GM19468 (cell line): ENCODE results near the gene PCDHGA5.
"Not testable (repeated sequence)": the region's sequence is repeated elsewhere in the genome, so short reads cannot be mapped to it uniquely, and the experiment has no call there.

ENCODE experiments used
- ATAC-seq: cut with Tn5 transposase; IDR thresholded peaks from one replicate; pipeline ENCODE4 v1.9.1; 2021; ENCODE audit warnings: mild to moderate bottlenecking, moderate library complexity, moderate number of reproducible peaks; ENCODE audit not compliant: unreplicated experiment; ENCODE audit errors: extremely low read depth

The PCDHGA5 gene

DNA sequence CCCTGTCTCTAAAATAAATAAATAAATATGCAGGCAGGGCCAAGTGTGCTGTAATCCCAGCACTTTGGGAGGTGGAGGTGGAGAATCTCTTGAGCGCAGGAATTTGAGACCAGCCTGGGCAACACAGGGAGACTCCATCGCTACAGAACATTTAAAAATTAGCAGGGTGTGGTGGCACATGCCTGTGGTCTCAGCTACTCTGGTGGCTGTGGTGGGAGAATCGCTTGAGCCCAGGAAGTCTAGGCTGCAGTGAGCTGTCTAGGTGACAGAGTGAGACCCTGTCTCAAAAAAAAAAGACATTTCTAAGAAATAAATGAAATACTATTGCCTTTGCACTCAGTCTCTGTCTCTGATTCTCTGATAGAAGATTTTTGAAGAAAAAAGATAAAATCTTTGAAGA is 47.6 kb downstream of the PCDHGA5 start:
- no peak for ATAC-seq

DNA sequence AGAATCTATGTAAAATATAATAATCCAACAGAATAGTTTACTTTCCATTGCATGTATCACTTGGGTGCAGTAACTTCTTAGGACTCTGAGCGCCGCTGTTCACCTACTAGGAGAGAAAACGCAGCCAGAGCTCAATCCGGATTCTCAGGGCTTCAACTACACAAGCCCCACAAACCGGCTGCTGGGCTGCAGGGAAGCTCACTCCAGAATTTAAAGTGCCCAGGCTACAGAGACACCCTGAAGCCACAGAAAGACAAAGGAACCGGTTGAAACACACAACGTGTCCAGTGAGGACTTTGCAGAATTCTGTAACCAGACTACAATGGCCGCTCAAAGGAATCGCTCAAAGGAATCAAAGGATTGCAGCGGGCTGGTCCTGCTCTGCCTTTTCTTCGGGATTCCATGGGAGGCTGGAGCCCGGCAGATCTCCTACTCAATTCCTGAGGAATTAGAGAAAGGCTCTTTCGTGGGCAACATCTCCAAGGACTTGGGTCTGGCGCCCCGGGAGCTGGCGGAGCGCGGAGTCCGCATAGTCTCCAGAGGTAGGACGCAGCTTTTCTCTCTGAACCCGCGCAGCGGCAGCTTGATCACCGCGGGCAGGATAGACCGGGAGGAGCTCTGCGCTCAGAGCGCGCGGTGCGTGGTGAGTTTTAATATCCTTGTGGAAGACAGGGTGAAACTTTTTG is 49.0 kb downstream of the PCDHGA5 start, which contains the start of gene PCDHGA10:
TSS of gene PCDHGA10 (plus strand) at position 134 of the 686 bp plus-strand sequence. CDS start at position 323, 189 bp downstream.
- peak; percentile 53 for ATAC-seq

DNA sequence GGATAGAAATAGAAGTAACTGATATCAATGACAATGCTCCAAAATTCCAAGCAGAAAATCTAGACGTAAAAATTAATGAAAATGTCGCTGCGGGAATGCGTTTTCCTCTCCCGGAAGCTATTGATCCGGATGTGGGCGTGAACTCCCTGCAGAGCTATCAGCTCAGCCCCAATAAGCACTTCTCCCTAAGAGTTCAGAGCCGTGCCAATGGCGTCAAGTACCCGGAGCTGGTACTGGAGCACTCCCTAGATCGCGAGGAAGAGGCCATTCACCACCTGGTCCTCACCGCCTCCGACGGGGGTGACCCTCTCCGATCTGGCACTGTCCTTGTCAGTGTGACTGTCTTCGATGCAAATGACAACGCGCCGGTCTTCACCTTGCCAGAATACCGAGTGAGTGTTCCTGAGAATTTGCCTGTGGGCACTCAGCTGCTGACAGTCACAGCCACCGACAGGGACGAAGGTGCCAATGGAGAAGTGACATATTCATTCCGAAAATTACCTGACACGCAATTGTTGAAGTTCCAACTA is 49.6 kb downstream of the PCDHGA5 start:
- ATAC-seq, result no peak

DNA sequence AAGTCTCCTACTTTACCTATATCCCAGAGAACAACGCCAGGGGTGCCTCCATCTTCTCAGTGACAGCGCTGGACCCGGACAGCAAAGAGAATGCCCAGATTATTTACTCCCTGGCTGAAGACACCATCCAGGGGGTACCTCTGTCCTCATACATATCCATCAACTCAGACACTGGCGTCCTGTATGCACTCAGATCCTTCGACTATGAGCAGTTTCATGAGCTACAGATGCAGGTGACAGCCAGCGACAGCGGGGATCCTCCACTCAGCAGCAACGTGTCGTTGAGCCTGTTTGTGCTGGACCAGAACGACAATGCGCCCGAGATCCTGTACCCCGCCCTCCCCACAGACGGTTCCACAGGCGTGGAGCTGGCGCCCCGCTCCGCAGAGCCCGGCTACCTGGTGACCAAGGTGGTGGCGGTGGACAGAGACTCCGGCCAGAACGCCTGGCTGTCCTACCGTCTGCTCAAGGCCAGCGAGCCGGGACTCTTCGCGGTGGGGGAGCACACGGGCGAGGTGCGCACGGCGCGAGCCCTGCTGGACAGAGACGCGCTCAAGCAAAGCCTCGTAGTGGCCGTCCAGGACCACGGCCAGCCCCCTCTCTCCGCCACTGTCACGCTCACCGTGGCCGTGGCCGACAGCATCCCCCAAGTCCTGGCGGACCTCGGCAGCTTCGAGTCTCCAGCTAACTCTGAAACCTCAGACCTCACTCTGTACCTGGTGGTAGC is 50.7 kb downstream of the PCDHGA5 start:
- not testable (repeated sequence) for ATAC-seq

DNA sequence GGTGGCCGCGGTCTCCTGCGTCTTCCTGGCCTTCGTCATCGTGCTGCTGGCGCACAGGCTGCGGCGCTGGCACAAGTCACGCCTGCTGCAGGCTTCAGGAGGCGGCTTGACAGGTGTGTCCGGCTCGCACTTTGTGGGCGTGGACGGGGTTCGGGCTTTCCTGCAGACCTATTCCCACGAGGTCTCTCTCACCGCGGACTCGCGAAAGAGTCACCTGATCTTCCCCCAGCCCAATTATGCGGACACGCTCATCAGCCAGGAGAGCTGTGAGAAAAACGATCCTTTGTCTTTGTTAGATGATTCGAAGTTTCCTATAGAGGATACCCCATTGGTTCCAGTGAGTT is 51.3 kb downstream of the PCDHGA5 start:
- not testable (repeated sequence) for ATAC-seq
